Endodermal cell (in vitro differentiated cells): Measurements from ENCODE around the gene STAT1. TPM values are rescaled to one million over a fixed set of nuclear protein-coding genes. Genes with fewer than 3 reads are reported as not detected.

ENCODE experiments used
- DNase-seq: peaks from one replicate; pipeline ENCODE4 v3.0.0-alpha.2; 2017
- H3K27ac ChIP-seq: 2 replicates; pipeline ENCODE4 v1.5.1; 2013; ENCODE audit warnings: mild to moderate bottlenecking, low read depth, low read length, moderate library complexity
- H3K27me3 ChIP-seq: 2 replicates; pipeline ENCODE4 v1.6.1; 2013; ENCODE audit warnings: mild to moderate bottlenecking, low read length, moderate library complexity; ENCODE audit not compliant: insufficient read depth, control insufficient read depth, poor library complexity, severe bottlenecking
- H3K36me3 ChIP-seq: 2 replicates; pipeline ENCODE4 v1.7.0; 2013; ENCODE audit warnings: mild to moderate bottlenecking, low read length, moderate library complexity; ENCODE audit not compliant: control insufficient read depth, insufficient read depth
- H3K4me1 ChIP-seq: one replicate; pipeline ENCODE4 v1.7.0; 2013; ENCODE audit warnings: low read length; ENCODE audit not compliant: control insufficient read depth, insufficient read depth
- H3K4me3 ChIP-seq: 2 replicates; pipeline ENCODE4 v1.5.1; 2013; ENCODE audit warnings: mild to moderate bottlenecking, low read length, moderate library complexity
- H3K9ac ChIP-seq: 2 replicates; pipeline ENCODE4 v1.6.1; 2013; ENCODE audit warnings: mild to moderate bottlenecking, low read length, moderate library complexity; ENCODE audit not compliant: poor library complexity, severe bottlenecking; ENCODE audit errors: extremely low read depth
- H3K9me3 ChIP-seq: 2 replicates; pipeline ENCODE4 v1.6.1; 2013; ENCODE audit warnings: mild to moderate bottlenecking, low read length, moderate library complexity; ENCODE audit not compliant: control insufficient read depth
- H3K27ac Mint-ChIP-seq: 2 replicates; pipeline ENCODE4 v1.8.0; 2020; ENCODE audit warnings: mixed read lengths
- H3K27me3 Mint-ChIP-seq: 2 replicates; pipeline ENCODE4 v1.8.0; 2021; ENCODE audit warnings: mild to moderate bottlenecking, mixed read lengths; ENCODE audit not compliant: insufficient read depth
- H3K36me3 Mint-ChIP-seq: 2 replicates; pipeline ENCODE4 v1.8.0; 2020; ENCODE audit warnings: low read depth, mixed read lengths
- H3K4me1 Mint-ChIP-seq: 2 replicates; pipeline ENCODE4 v1.8.0; 2020; ENCODE audit warnings: mixed read lengths
- H3K4me3 Mint-ChIP-seq: 2 replicates; pipeline ENCODE4 v1.8.0; 2020; ENCODE audit warnings: mild to moderate bottlenecking, moderate library complexity, mixed read lengths
- H3K9me3 Mint-ChIP-seq: 2 replicates; pipeline ENCODE4 v1.8.0; 2020; ENCODE audit warnings: mild to moderate bottlenecking, mixed read lengths
- CTCF ChIP-seq: fragments of 200-600 bp; sonication (generic); conservative IDR thresholded peaks from 2 replicates; pipeline ENCODE4 v1.5.0; 2021; ENCODE audit warnings: antibody characterized with exemption, mild to moderate bottlenecking
- WGBS, 2 experiments: methylation state at CpG; one replicate each; pipeline versions ENCODE4 v1.1.5 to v1.1.7; 2013; ENCODE audit warnings: missing lambda C conversion rate in 2 of 2, mixed read lengths in 1 of 2; ENCODE audit not compliant: insufficient coverage in 1 of 2, insufficient read length in 1 of 2; 5-methylcytosine and 5-hydroxymethylcytosine counted together
- total RNA-seq, 2 donors: library from RNA; stranded (reverse); fragmentation: NEBNext Ultra II Directional in 1 of 2; extraction: Animal tissue kit (Norgen Biotek cat#: 25700) in 1 of 2; gene quantifications; 2 replicates in 1 of 2; 3 replicates in 1 of 2; pipeline ENCODE4 v1.2.1, GENCODE V29; 2021

The STAT1 gene
- total RNA-seq, 2 donors from 2014 or later = 48.3 to 74.4 TPM

- Mint-ChIP-seq H3K4me3 (no peak overlapping the region), H3K9me3 (no peaks in the 10 kb centered on the region), H3K36me3 (no peaks in the 10 kb centered on the region), H3K27me3 (no peaks in the 10 kb centered on the region), H3K27ac (no peak overlapping the region), H3K4me1 (peaks cover 40% of the 10 kb centered on the region)
- H3K9me3 ChIP-seq = no peaks in the 10 kb centered on the region
- no peaks in the 10 kb centered on the region for H3K27me3 ChIP-seq
- H3K36me3 ChIP-seq = no peaks in the 10 kb centered on the region
- no peak overlapping the region for H3K4me3 ChIP-seq
- H3K27ac ChIP-seq = no peak overlapping the region
- DNase-seq = no peak
- peaks cover 19% of the 10 kb centered on the region for H3K4me1 ChIP-seq
- TF ChIP-seq CTCF = no peak
- 86 to 100% methylated on average over 2 of the region's 2 CpGs for WGBS, 2 experiments
- H3K9ac ChIP-seq = no peak overlapping the region
These were observed 22.4 kb upstream of the STAT1 start for GRCh38 chr2:191036363-191036762.

GRCh38 chr2:191032588-191033429 is 18.8 kb upstream of the STAT1 start:
- H3K9me3 ChIP-seq = no peaks in the 10 kb centered on the region
- no peaks in the 10 kb centered on the region for H3K27me3 Mint-ChIP-seq
- no peaks in the 10 kb centered on the region for H3K27me3 ChIP-seq
- no peak overlapping the region for H3K4me3 ChIP-seq
- no peak overlapping the region for H3K4me3 Mint-ChIP-seq
- H3K4me1 ChIP-seq = peaks cover 20% of the 10 kb centered on the region
- no peak for DNase-seq
- 85 to 91% methylated on average over 6 to 8 of the region's 8 CpGs for WGBS, 2 experiments
- H3K36me3 ChIP-seq = no peaks in the 10 kb centered on the region
- H3K4me1 Mint-ChIP-seq = peaks cover 39% of the 10 kb centered on the region
- no peaks in the 10 kb centered on the region for H3K9me3 Mint-ChIP-seq
- TF ChIP-seq CTCF = no peak
- peak overlapping the region; percentile 71 for H3K27ac Mint-ChIP-seq
- H3K36me3 Mint-ChIP-seq = no peaks in the 10 kb centered on the region
- H3K27ac ChIP-seq = no peak overlapping the region
- H3K9ac ChIP-seq = no peak overlapping the region

GRCh38 chr2:191031256-191031655 is 17.3 kb upstream of the STAT1 start:
- DNase-seq = no peak
- no peak for TF ChIP-seq CTCF
- peaks cover 20% of the 10 kb centered on the region for H3K4me1 ChIP-seq
- Mint-ChIP-seq H3K27ac (no peak overlapping the region), H3K27me3 (no peaks in the 10 kb centered on the region), H3K4me3 (no peak overlapping the region), H3K4me1 (peaks cover 39% of the 10 kb centered on the region), H3K36me3 (no peaks in the 10 kb centered on the region), H3K9me3 (no peaks in the 10 kb centered on the region)
- no peak overlapping the region for H3K27ac ChIP-seq
- H3K36me3 ChIP-seq = no peaks in the 10 kb centered on the region
- WGBS, 2 experiments = 91 to 100% methylated on average over 2 of the region's 2 CpGs
- no peaks in the 10 kb centered on the region for H3K27me3 ChIP-seq
- H3K9me3 ChIP-seq = no peaks in the 10 kb centered on the region
- no peak overlapping the region for H3K9ac ChIP-seq
- H3K4me3 ChIP-seq = no peak overlapping the region
